B cell (primary cell): ENCODE measurements around the gene AHRR. TPM values are rescaled to one million over a fixed set of nuclear protein-coding genes. Genes with fewer than 3 reads are reported as not detected.
"Not testable (repeated sequence)": the region's sequence is repeated elsewhere in the genome, so short reads cannot be mapped to it uniquely, and the experiment has no call there.

ENCODE experiments used
- ATAC-seq: fragments of 200-7000 bp; cut with Tn5 transposase; one replicate; pipeline ENCODE4 v1.10.0; 2021; ENCODE audit warnings: low read depth, mild to moderate bottlenecking, moderate number of reproducible peaks, moderate library complexity
- CTCF ChIA-PET: fragments of 350-600 bp; sonication (Branson Sonifier 250); formaldehyde crosslinking; loops from one replicate; lab custom pipeline; 2021; ENCODE audit warnings: antibody characterized with exemption, inconsistent platforms; lab: Charles Lee
- POLR2A ChIA-PET: fragments of 350-600 bp; sonication (Branson Sonifier 250); formaldehyde crosslinking; loops from one replicate; lab custom pipeline; 2021; ENCODE audit warnings: antibody characterized with exemption; lab: Charles Lee
- DNase-seq: peaks from one replicate; pipeline ENCODE4 v3.0.0; 2013
- H2AFZ ChIP-seq: 2 replicates; pipeline ENCODE4 v1.6.1; 2012; ENCODE audit warnings: mild to moderate bottlenecking, low read depth, low read length; ENCODE audit not compliant: insufficient read depth, poor library complexity, severe bottlenecking
- H3K27ac ChIP-seq, 2 donors: 1 replicate in 1 of 2; 2 replicates in 1 of 2; pipeline ENCODE4 v1.5.1; 2012 to 2013; ENCODE audit warnings: low read length in 2 of 2, mild to moderate bottlenecking in 2 of 2, moderate library complexity in 1 of 2
- H3K27me3 ChIP-seq, 4 experiments: fragments of 200-600 bp in 1 of 4; sonication (generic) in 1 of 4; replicated peaks in 1 of 4; 1 replicate in 2 of 4; 2 replicates in 2 of 4; pipeline versions ENCODE4 v1.6.1 to v1.7.0; 2013 to 2016; ENCODE audit warnings: low read length in 3 of 4, mild to moderate bottlenecking in 2 of 4, mixed read lengths in 1 of 4, moderate library complexity in 1 of 4; ENCODE audit not compliant: insufficient read depth in 4 of 4, control insufficient read depth in 3 of 4; ENCODE audit errors: control extremely low read depth in 1 of 4
- H3K36me3 ChIP-seq, 2 experiments: replicated peaks in 1 of 2; 1 replicate in 1 of 2; 2 replicates in 1 of 2; pipeline versions ENCODE4 v1.6.1 to v1.7.1; 2013; ENCODE audit warnings: low read length in 1 of 2; ENCODE audit not compliant: insufficient read depth in 2 of 2, control insufficient read depth in 1 of 2; ENCODE audit errors: control extremely low read depth in 1 of 2, extremely low read depth in 1 of 2
- H3K4me1 ChIP-seq, 2 donors: fragments of 200-600 bp in 1 of 2; sonication (generic) in 1 of 2; 1 replicate in 1 of 2; 2 replicates in 1 of 2; pipeline versions ENCODE4 v1.5.1 to v1.6.1; 2013 to 2017; ENCODE audit warnings: low read length in 2 of 2; ENCODE audit not compliant: control insufficient read depth in 2 of 2, insufficient read depth in 2 of 2
- H3K4me2 ChIP-seq: replicated peaks from 2 replicates; pipeline ENCODE3; 2012; ENCODE audit warnings: mild to moderate bottlenecking, low read depth, low read length; ENCODE audit not compliant: poor library complexity, severe bottlenecking
- H3K4me3 ChIP-seq, 5 experiments: fragments of 200-600 bp in 1 of 5; sonication (generic) in 1 of 5; 1 replicate in 3 of 5; 2 replicates in 2 of 5; pipeline versions ENCODE4 v1.5.1 to v1.7.0; 2011 to 2016; ENCODE audit warnings: low read length in 4 of 5, mild to moderate bottlenecking in 4 of 5, low read depth in 2 of 5, control low read depth in 1 of 5, moderate library complexity in 1 of 5; ENCODE audit not compliant: insufficient read depth in 1 of 5; ENCODE audit errors: control extremely low read depth in 1 of 5, extremely low read depth in 1 of 5
- H3K79me2 ChIP-seq: fragments of 200-600 bp; sonication (generic); one replicate; pipeline ENCODE4 v1.6.0; 2016; ENCODE audit warnings: low read length; ENCODE audit not compliant: control insufficient read depth, insufficient read depth
- H3K9ac ChIP-seq: fragments of 200-600 bp; sonication (generic); 2 replicates; pipeline ENCODE4 v1.6.1; 2017; ENCODE audit warnings: mild to moderate bottlenecking, low read length, moderate library complexity
- H3K9me3 ChIP-seq, 3 donors: one replicate each; pipeline versions ENCODE4 v1.6.1 to v1.7.1; 2013; ENCODE audit warnings: low read length in 2 of 3; ENCODE audit not compliant: control insufficient read depth in 2 of 3, insufficient read depth in 1 of 3; ENCODE audit errors: control extremely low read depth in 1 of 3
- H4K20me1 ChIP-seq: 2 replicates; pipeline ENCODE4 v1.6.0; 2012; ENCODE audit warnings: mild to moderate bottlenecking, low read length; ENCODE audit not compliant: insufficient read depth, control insufficient read depth, poor library complexity, severe bottlenecking
- H3K27ac Mint-ChIP-seq: one replicate; pipeline ENCODE4 v1.8.0; 2021; ENCODE audit warnings: mixed read lengths
- H3K27me3 Mint-ChIP-seq: one replicate; pipeline ENCODE4 v1.8.0; 2021; ENCODE audit warnings: mixed read lengths
- H3K4me1 Mint-ChIP-seq: one replicate; pipeline ENCODE4 v1.8.0; 2021; ENCODE audit warnings: mixed read lengths
- H3K4me3 Mint-ChIP-seq: one replicate; pipeline ENCODE4 v1.8.0; 2021; ENCODE audit warnings: mixed read lengths
- H3K9me3 Mint-ChIP-seq: one replicate; pipeline ENCODE4 v1.8.0; 2022; ENCODE audit warnings: mixed read lengths; ENCODE audit not compliant: insufficient read depth
- CTCF ChIP-seq: fragments of 200-600 bp; IDR thresholded peaks from one replicate; pipeline ENCODE4 v1.8.0; 2022; ENCODE audit warnings: antibody characterized with exemption, mild to moderate bottlenecking
- EZH2 ChIP-seq: IDR thresholded peaks from 2 replicates; pipeline ENCODE4 v1.6.1; 2012; ENCODE audit warnings: borderline replicate concordance, low read depth, mild to moderate bottlenecking, moderate library complexity, low read length; ENCODE audit not compliant: insufficient read depth, poor library complexity, severe bottlenecking
- WGBS: methylation state at CpG from one replicate; pipeline ENCODE4 v1.1.5; 2013; ENCODE audit warnings: missing lambda C conversion rate; ENCODE audit not compliant: insufficient coverage; 5-methylcytosine and 5-hydroxymethylcytosine counted together
- intact Hi-C: fragments of 100-400 bp; cut with micrococcal nuclease; formaldehyde crosslinking; loops from one replicate; pipeline ENCODE4 v1.10.0; 2022
- polyA plus RNA-seq: library from polyadenylated mRNA; depleted of rRNA; stranded (reverse); fragments of >200 nt; gene quantifications from 2 replicates; pipeline ENCODE4 v1.2.3, GENCODE V29; 2012
- total RNA-seq, 2 donors: library from RNA; stranded (reverse); fragments of 120-200 nt in 1 of 2; gene quantifications; 1 replicate in 1 of 2; 2 replicates in 1 of 2; pipeline versions ENCODE4 v1.2.3 to v1.2.4, GENCODE V29; 2013 to 2022

Gene AHRR
- total and polyA plus RNA-seq, 2 donors (not counting 1 experiment from before 2014, with no cell fraction given), result 0.13 to 1.7 TPM

GRCh38 chr5:396531-396961 lies 75.0 kb downstream of the AHRR start:
- Histone ChIP-seq H3K27me3 (peaks cover 0 to 22% (median 9%) of the 10 kb centered on the region in 4 experiments), H4K20me1 (no peaks in the 10 kb centered on the region), H3K4me2 (no peak overlapping the region), H3K4me3 (no peak overlapping the region), H3K9me3 (peaks cover 0 to 13% (median 0%) of the 10 kb centered on the region in 3 donors), H3K36me3 (no peaks in the 10 kb centered on the region), H2AFZ (no peak overlapping the region), H3K4me1 (peaks cover 19% of the 10 kb centered on the region in 2 donors), H3K27ac (no peak overlapping the region), H3K9ac (no peak overlapping the region), H3K79me2 (no peaks in the 10 kb centered on the region)
- H3K4me3 Mint-ChIP-seq, result no peak overlapping the region
- 96% methylated on average over 9 of the region's 13 CpGs for WGBS
- intact Hi-C loops, result no loop called here
- H3K4me1 Mint-ChIP-seq, result peaks cover 29% of the 10 kb centered on the region
- ATAC-seq (no peak), DNase-seq (no peak)
- TF ChIP-seq CTCF (no peak), EZH2 (no peak)
- H3K27me3 Mint-ChIP-seq, result peaks cover 9% of the 10 kb centered on the region
- ChIA-PET POLR2A (no interaction called here), CTCF (no interaction called here)
- H3K9me3 Mint-ChIP-seq, result no peaks in the 10 kb centered on the region
- H3K27ac Mint-ChIP-seq, result no peak overlapping the region

- Histone ChIP-seq H3K9me3 (peaks cover 0 to 19% (median 0%) of the 10 kb centered on the region in 3 donors), H3K27me3 (peaks cover 0 to 22% (median 9%) of the 10 kb centered on the region in 4 experiments), H3K4me1 (peaks cover 27 to 28% of the 10 kb centered on the region in 2 donors)
- ATAC-seq, H2AFZ ChIP-seq, H3K27ac ChIP-seq, H3K4me2 ChIP-seq, CTCF ChIA-PET, H3K79me2 ChIP-seq, H3K27ac Mint-ChIP-seq, H3K4me3 ChIP-seq, H3K9ac ChIP-seq, H3K9me3 Mint-ChIP-seq, H3K36me3 ChIP-seq, H4K20me1 ChIP-seq, H3K4me3 Mint-ChIP-seq, DNase-seq, POLR2A ChIA-PET, intact Hi-C loops: not testable (repeated sequence)
- Mint-ChIP-seq H3K27me3 (peaks cover 14% of the 10 kb centered on the region), H3K4me1 (peaks cover 37% of the 10 kb centered on the region)
- 98% methylated on average over 15 of the region's 15 CpGs for WGBS
Measured at GRCh38 chr5:398141-398474, 76.6 kb downstream of the AHRR start.
